NCI-H1092 (cell line): ENCODE results near the gene MCOLN3.
"Not testable (repeated sequence)": the region's sequence is repeated elsewhere in the genome, so short reads cannot be mapped to it uniquely, and the experiment has no call there.

ENCODE experiments used
- DNase-seq: peaks from one replicate; lab custom pipeline; 2025; lab: John Stamatoyannopoulos, UW

MCOLN3 gene

GRCh38 chr1:84991097-84991920, 57.0 kb downstream of the MCOLN3 start:
- DNase-seq = no peak

- DNase-seq = no peak
These were observed 59.7 kb downstream of the MCOLN3 start for GRCh38 chr1:84988588-84988987.

- DNase-seq = not testable (repeated sequence)
These were observed 61.7 kb downstream of the MCOLN3 start for GRCh38 chr1:84986561-84986960.

- DNase-seq = no peak
These were observed 62.9 kb downstream of the MCOLN3 start for GRCh38 chr1:84985365-84985764.

- no peak for DNase-seq
These were observed 65.9 kb downstream of the MCOLN3 start for GRCh38 chr1:84982395-84982794.

- DNase-seq = no peak
These were observed 73.3 kb downstream of the MCOLN3 start for GRCh38 chr1:84975035-84975434.

GRCh38 chr1:84973498-84974334, 74.6 kb downstream of the MCOLN3 start:
- no peak for DNase-seq

GRCh38 chr1:84972377-84972987, 75.8 kb downstream of the MCOLN3 start:
- DNase-seq = no peak

- no peak for DNase-seq
These were observed 76.3 kb downstream of the MCOLN3 start for GRCh38 chr1:84971957-84972356.

- DNase-seq = no peak
These were observed 78.6 kb downstream of the MCOLN3 start for GRCh38 chr1:84969489-84970250.

- DNase-seq = no peak
These were observed 79.4 kb downstream of the MCOLN3 start for GRCh38 chr1:84968865-84969264.

GRCh38 chr1:84968101-84968500, 80.2 kb downstream of the MCOLN3 start:
- DNase-seq = no peak
